GM21528 (cell line): Measurements from ENCODE around the gene RFX8.
"Not testable (repeated sequence)": the region's sequence is repeated elsewhere in the genome, so short reads cannot be mapped to it uniquely, and the experiment has no call there.

Experiments used
- ATAC-seq: cut with Tn5 transposase; IDR thresholded peaks from one replicate; pipeline ENCODE4 v1.9.1; 2021; ENCODE audit warnings: mild to moderate bottlenecking, moderate library complexity; ENCODE audit not compliant: unreplicated experiment, low FRiP score

The RFX8 gene

DNA sequence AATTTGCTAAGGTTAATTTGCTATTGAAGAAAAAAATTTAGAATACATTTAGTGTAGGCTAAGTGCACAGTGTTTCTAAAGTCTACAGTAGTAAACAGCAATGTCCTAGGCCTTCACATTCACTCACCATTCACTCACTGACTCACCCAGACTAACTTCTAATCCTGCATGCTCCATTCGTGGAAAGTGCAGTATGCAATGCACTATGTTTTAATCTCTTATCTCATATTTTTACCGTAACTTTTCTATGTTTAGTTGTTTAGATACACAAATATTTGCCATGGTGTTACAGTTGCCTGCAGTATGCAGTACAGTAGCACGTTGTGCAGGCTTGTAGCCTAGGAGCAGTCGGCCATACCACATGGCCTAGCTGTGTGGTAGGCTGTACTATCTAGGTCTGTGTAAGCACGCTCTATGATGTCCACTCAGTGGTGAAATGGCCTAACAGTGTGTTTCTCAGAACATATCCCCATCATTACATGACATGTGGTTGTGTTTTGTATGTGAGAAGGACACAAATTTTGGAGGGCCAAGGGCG lies 18.1 kb upstream of the RFX8 start:
- no peak for ATAC-seq

DNA sequence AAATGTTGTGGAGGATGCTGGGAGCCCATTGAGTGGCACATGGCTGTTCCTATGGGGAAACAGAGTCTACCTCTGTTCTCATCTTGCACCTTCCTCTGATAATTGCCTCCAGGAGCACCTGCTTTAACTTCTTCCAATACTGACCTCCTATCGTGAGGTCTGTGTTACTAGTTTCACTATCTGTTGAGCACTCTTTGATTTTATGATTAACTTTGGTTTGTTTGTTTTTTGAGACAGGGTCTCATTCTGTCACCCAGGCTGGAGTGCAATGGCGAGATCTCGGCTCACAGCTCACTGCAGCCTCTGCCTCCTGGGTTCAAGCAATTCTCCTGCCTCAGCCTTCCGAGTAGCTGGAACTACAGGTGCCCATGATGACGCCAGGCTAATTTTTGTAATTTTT lies 12.1 kb upstream of the RFX8 start:
- no peak for ATAC-seq

DNA sequence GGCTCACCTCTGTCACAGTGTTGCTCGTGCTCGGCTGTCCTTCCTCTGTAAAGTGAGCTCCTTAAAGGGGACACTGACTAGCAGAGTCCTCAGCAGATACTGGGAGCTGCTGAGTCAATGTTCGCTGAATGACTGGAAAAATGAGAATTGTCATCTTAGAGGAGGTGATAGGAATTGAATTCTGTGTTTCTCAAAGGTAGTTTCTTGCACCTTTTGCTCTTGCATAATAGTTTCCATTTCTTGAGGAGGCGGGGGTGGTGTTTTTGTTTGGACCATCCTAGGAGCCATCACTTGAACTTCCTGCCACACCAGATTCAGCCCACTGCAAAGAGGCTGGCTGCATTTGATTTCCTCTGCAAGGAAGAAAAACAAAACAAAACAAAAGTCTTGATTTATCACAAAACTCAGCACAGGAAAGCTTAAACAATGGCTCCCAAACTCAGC lies 11.4 kb upstream of the RFX8 start:
- ATAC-seq: no peak

GRCh38 chr2:101485856-101486255 lies 10.9 kb upstream of the RFX8 start:
- ATAC-seq: no peak

GRCh38 chr2:101480764-101481163 lies 5.9 kb upstream of the RFX8 start:
- ATAC-seq: no peak

- ATAC-seq: no peak
These were observed 4.9 kb upstream of the RFX8 start for GRCh38 chr2:101479810-101480209.

- ATAC-seq: no peak
These were observed 4.4 kb upstream of the RFX8 start for GRCh38 chr2:101479328-101479727.

DNA sequence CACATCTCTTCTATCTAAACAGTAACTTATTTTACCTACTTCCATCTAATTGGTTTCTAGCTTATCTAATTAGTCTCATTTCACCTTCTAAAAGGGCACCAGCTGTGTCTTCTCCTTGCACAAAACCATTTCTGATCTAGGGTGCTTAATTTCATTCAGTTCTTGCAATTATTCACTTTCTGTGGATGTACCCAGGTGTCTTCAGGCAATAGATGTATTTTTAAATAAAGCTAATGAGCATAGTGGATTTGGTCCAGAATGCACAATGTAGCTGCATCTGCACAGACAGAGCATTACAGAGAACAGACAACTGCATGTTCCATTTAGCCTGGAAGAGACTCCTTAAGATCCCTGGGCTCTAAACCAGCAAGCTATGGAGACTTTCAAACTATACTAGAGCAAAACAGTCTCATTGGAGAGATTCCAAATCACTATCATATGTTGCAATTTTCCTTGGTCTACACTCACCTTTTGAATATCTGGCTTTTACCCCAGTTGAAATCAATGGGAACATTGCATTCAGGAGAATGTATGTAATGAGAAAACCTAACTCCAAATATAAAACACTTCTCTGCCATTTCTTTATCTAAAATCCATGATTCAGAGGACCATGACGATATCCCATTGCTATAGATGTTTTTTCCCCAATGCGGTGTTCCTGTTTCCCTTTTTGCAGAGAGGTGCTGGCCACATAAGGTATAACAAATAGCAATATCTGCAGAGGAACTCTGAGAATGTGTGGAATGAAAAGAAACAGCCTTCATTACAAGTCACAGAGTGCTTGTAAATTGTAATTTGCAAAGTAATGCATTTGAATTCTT lies 3.5 kb upstream of the RFX8 start:
- ATAC-seq: no peak

GRCh38 chr2:101477556-101477955 lies 2.6 kb upstream of the RFX8 start:
- no peak for ATAC-seq

GRCh38 chr2:101476605-101477208 lies 1.8 kb upstream of the RFX8 start:
- ATAC-seq: no peak

- ATAC-seq: no peak
These were observed 806 bp downstream of the RFX8 start for GRCh38 chr2:101473911-101474701.

- no peak for ATAC-seq
These were observed 1.4 kb downstream of the RFX8 start for GRCh38 chr2:101473591-101473910.

- ATAC-seq: no peak
These were observed 5.0 kb downstream of the RFX8 start for GRCh38 chr2:101469863-101470262.

DNA sequence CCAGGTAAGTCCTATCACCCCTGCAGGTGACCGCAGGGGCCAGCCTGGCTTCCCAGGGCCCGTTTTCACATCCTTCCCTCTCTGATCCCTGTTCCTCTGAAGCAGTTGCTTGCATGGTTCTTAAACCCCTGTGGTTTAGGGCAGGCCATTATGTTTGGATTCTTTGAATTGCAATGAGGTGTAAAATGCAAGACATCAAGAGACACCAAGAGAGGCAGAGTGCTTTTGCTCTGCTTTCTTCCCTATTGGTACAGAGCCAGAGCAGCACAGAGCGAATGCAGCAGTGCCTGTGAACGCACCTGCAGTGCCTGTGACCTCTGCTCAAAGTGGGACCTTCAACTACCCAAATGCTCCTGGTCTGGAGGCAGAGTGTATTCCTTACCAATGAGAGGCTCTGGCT lies 7.6 kb downstream of the RFX8 start:
- ATAC-seq: no peak

- ATAC-seq: no peak
These were observed 8.5 kb downstream of the RFX8 start for GRCh38 chr2:101466426-101466825.

DNA sequence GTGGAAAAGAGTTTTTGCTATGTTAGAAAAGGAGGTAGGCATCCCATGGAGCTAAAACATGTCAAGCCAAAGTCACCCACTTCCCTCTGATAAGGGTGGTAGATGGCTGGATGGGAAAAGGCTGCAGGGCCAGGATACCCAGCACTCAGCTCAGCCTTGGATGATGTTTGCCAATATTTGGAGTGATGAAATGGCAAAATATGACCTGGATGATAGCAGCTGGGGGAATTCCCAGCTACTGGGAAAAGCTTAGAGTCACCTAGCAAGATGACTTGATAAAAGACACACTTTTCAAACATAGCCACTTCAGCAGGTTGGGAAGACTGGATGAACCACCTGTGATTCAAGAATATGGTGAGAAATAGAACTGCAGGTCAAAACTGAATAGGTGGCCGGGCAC lies 10.1 kb downstream of the RFX8 start:
- ATAC-seq: no peak

- no peak for ATAC-seq
These were observed 10.8 kb downstream of the RFX8 start for GRCh38 chr2:101463911-101464641.

DNA sequence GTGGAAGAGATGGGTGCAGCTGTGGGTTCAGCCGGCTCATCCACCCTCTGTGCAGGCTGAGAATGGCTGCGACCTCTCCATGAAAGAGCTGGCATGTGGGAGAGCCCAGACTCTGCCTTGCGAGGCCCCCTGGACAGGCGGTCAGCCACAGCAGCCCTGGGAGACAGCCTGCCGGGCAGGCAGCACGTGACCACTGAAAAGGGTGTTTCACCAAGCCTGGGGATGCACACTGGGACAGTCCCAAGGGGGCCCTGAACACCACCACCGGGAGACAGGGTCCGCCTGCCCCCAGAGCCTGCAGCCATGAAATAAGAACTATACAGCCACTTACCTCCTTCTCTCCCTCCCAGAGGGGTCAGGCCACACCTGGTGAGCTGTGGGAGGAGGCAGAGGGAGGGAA lies 11.5 kb downstream of the RFX8 start:
- no peak for ATAC-seq

GRCh38 chr2:101461381-101461780 lies 13.5 kb downstream of the RFX8 start:
- no peak for ATAC-seq

- not testable (repeated sequence) for ATAC-seq
These were observed 20.5 kb downstream of the RFX8 start for GRCh38 chr2:101454408-101454807.

DNA sequence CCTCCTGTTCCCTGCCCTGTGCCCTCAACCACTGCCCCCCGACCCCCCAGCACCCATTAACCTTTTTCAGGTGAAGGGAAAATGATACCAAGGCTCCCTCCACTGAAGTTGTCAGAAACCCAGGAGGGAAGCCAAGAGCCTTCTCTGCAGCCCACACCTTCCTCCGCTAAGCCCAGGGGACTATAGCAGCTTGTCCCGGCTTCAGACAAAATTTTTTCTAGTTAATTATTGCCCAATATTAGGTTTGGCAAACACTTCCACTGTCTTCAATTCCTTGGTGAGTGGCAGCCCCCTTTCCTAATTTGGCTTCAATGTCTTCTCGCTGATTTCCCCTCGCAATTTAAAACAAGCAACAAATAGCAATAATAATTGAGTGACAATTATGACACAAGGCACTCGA lies 23.9 kb downstream of the RFX8 start:
- ATAC-seq: no peak
